ENCODE measurements around the gene RAPGEF4. TPM values are rescaled to one million over a fixed set of nuclear protein-coding genes. Genes with fewer than 3 reads are reported as not detected.

RAPGEF4 gene
- total and polyA plus RNA-seq, 2 of the 4 experiments (the other 2 are of a cell fraction), result 1.7 to 3.2 TPM

DNA sequence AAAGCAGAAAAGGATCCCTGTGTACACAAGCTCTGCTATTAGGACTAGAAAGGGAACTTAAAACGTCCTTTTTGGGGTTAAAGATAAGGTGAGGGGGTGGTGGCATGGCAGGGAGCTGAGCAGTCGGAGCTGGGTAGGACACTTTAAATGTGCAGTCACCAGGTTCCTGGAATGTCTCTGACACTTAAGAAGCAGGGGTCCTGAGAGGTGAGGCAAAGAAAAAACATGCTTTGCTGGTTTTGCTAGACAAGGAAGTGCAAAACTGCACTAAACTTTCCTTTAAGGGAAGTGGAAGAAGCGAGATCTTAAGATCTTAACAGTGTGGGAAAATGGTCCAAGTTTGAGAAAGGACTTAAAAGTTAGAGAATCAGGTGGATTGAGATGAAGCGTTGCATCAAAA, 240.5 kb downstream of the RAPGEF4 start:
- H3K79me1 ChIP-seq (ENCODE audit: low read depth in 1 of 2, low read length in 2 of 2), result no peaks in the 10 kb centered on the region
- no peak overlapping the region for H3K18ac ChIP-seq (ENCODE audit: low read depth, low read length)
- no peaks in the 10 kb centered on the region for H3K27me3 ChIP-seq (ENCODE audit: control insufficient read depth, insufficient read depth, low read length)
- BruUV-seq (replicated peaks), result no TSS peak
- intact Hi-C loops (cut with micrococcal nuclease), result no loop called here
- no peaks in the 10 kb centered on the region for H3K36me3 ChIP-seq (ENCODE audit: control insufficient read depth, insufficient read depth, low read length)
- DNase-seq, result no peak
- H4K20me1 ChIP-seq (ENCODE audit: insufficient read depth, low read length), result no peaks in the 10 kb centered on the region
- H2AK9ac ChIP-seq (replicated peaks; ENCODE audit: low read depth, low read length, poor library complexity), result no peak overlapping the region
- POLR2A ChIA-PET (ENCODE audit: unreplicated experiment), result no interaction called here
- no peak overlapping the region for H3K4me3 ChIP-seq (ENCODE audit: insufficient read depth, low read depth, low read length)
- in situ Hi-C loops (cut with MboI; ENCODE audit: low sequenced_read_pairs), result no loop called here
- H3K56ac ChIP-seq (ENCODE audit: extremely low read depth, insufficient read depth, low read length), result no peak overlapping the region
- dilution Hi-C loops (cut with HindIII; ENCODE audit: low sequenced_read_pairs, unreplicated experiment), result no loop called here
- no peak overlapping the region for H4K5ac ChIP-seq (ENCODE audit: low read depth, low read length)
- H3K4ac ChIP-seq (ENCODE audit: low read depth, low read length), result no peak overlapping the region
- H2AFZ ChIP-seq (replicated peaks; ENCODE audit: low read length, poor library complexity), result no peak overlapping the region
- no peak overlapping the region for H2BK20ac ChIP-seq (ENCODE audit: low read depth, low read length)
- whole genome bisulfite sequencing, 2 experiments (ENCODE audit: extremely low coverage in 2 of 2, insufficient read length in 1 of 2), result 36% methylated on average over 2 of the region's 4 CpGs; no CpG with 5 or more reads in 1 of the 2 experiments
- no peak overlapping the region for H3K23ac ChIP-seq (ENCODE audit: low read depth, low read length)
- no peak overlapping the region for H3K14ac ChIP-seq (replicated peaks; ENCODE audit: low read depth, low read length)
- H4K8ac ChIP-seq (ENCODE audit: low read depth in 2 of 2, low read length in 2 of 2), result no peak overlapping the region
- no peak overlapping the region for H2BK15ac ChIP-seq (ENCODE audit: low read depth, low read length)
- no peak overlapping the region for H2BK5ac ChIP-seq (ENCODE audit: low read depth, low read length, poor library complexity, severe bottlenecking)
- no peak for ATAC-seq (ENCODE audit: low read depth)
- no peak overlapping the region for H3K27ac ChIP-seq (ENCODE audit: insufficient read depth, low read length)
- no peaks in the 10 kb centered on the region for H3K9me1 ChIP-seq (ENCODE audit: insufficient read depth, low read length)
- TF ChIP-seq FOS (IDR thresholded peaks at IDR 0.05; ENCODE audit: low read depth, low read length) (no peak), CHD1 (IDR thresholded peaks at IDR 0.05; ENCODE audit: low read depth, low read length) (no peak), SMC3 (IDR thresholded peaks at IDR 0.05; ENCODE audit: low read depth, low read length) (no peak), MAFK (IDR thresholded peaks at IDR 0.05; ENCODE audit: low read depth, low read length) (no peak), MXI1 (IDR thresholded peaks at IDR 0.05; ENCODE audit: borderline replicate concordance, low read depth, low read length) (no peak), RAD21 (IDR thresholded peaks at IDR 0.05; ENCODE audit: low read length) (no peak), POLR2A (IDR thresholded peaks at IDR 0.05; ENCODE audit: low read depth, low read length) (no peak)
- TF ChIP-seq, protein P1, sequence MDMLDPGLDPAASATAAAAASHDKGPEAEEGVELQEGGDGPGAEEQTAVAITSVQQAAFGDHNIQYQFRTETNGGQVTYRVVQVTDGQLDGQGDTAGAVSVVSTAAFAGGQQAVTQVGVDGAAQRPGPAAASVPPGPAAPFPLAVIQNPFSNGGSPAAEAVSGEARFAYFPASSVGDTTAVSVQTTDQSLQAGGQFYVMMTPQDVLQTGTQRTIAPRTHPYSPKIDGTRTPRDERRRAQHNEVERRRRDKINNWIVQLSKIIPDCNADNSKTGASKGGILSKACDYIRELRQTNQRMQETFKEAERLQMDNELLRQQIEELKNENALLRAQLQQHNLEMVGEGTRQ (IDR thresholded peaks at IDR 0.05; ENCODE audit: low read depth, low read length), result no peak
- no peak overlapping the region for H3K4me2 ChIP-seq (ENCODE audit: low read depth, low read length)
- H2BK120ac ChIP-seq (ENCODE audit: low read depth, low read length), result no peak overlapping the region
- no peaks in the 10 kb centered on the region for H3K9me3 ChIP-seq (ENCODE audit: control insufficient read depth, insufficient read depth, low read length)
- no peak overlapping the region for H4K91ac ChIP-seq (ENCODE audit: insufficient read depth, low read depth, low read length)
- no peak overlapping the region for H2AK5ac ChIP-seq (ENCODE audit: low read depth, low read length)
- no peak overlapping the region for H3K9ac ChIP-seq (ENCODE audit: low read depth, low read length)
- no peaks in the 10 kb centered on the region for H3K4me1 ChIP-seq (ENCODE audit: control insufficient read depth, insufficient read depth, low read length)
- CTCF ChIA-PET, result no interaction called here

Data from IMR-90 (cell line).